GM12878 (cell line): ENCODE measurements around the gene NINL. TPM values are rescaled to one million over a fixed set of nuclear protein-coding genes. Genes with fewer than 3 reads are reported as not detected.

Experiments used
- ATAC-seq: fragments of 200-7000 bp; cut with Tn5 transposase; 3 replicates; pipeline ENCODE4 v1.9.1; 2020; ENCODE audit warnings: mild to moderate bottlenecking, moderate library complexity
- BruUV-seq: library from RNA; stranded (reverse); fragments of 400-500 nt; replicated peaks from 2 replicates; lab custom pipeline; 2021; lab: Mats Ljungman, UMichigan
- CTCF ChIA-PET: fragments of 300-600 bp; sonication (Branson Sonifier 250); formaldehyde crosslinking; extraction: SDS; loops from one replicate; lab custom pipeline; 2021; ENCODE audit warnings: inconsistent platforms; lab: Yijun Ruan, JAX
- POLR2A ChIA-PET: fragments of 350-600 bp; formaldehyde crosslinking; extraction: SDS; loops from one replicate; lab custom pipeline; 2021; ENCODE audit warnings: inconsistent platforms; lab: Charles Lee
- RAD21 ChIA-PET: fragments of 300-600 bp; sonication (Branson Sonifier 250); formaldehyde crosslinking; loops from one replicate; lab custom pipeline; 2023; ENCODE audit warnings: antibody characterized with exemption; ENCODE audit not compliant: unreplicated experiment; lab: Charles Lee
- SMC1A ChIA-PET: fragments of 300-600 bp; sonication (Branson Sonifier 250); formaldehyde crosslinking; loops from one replicate; lab custom pipeline; 2023; ENCODE audit not compliant: unreplicated experiment, uncharacterized antibody; lab: Charles Lee
- DNase-seq: peaks from one replicate; pipeline ENCODE4 v3.0.0-alpha.2; 2011; ENCODE audit warnings: low read depth, low spot score
- FAIRE-seq: peaks from 3 replicates; lab custom pipeline; 2011; peaks lifted over from hg19 to GRCh38; lab: Jason Lieb, UNC
- H2AFZ ChIP-seq: 2 replicates; pipeline ENCODE4 v1.6.0; 2011; ENCODE audit warnings: low read depth, low read length, control low read depth; ENCODE audit not compliant: control insufficient read depth
- H3K27ac ChIP-seq: 2 replicates; pipeline ENCODE4 v1.5.1; 2011; ENCODE audit warnings: control low read depth; ENCODE audit not compliant: control insufficient read depth, insufficient read depth
- H3K27me3 ChIP-seq, 2 experiments: replicated peaks in 1 of 2; 2 replicates each; pipeline versions ENCODE4 v1.6.0 to v1.6.1; 2011; ENCODE audit warnings: low read length in 1 of 2; ENCODE audit not compliant: control insufficient read depth in 2 of 2, insufficient read depth in 2 of 2
- H3K36me3 ChIP-seq, 2 experiments: 2 replicates each; pipeline ENCODE4 v1.5.1; 2011; ENCODE audit warnings: low read length in 1 of 2; ENCODE audit not compliant: control insufficient read depth in 2 of 2, insufficient read depth in 2 of 2
- H3K4me1 ChIP-seq: 2 replicates; pipeline ENCODE4 v1.6.1; 2011; ENCODE audit warnings: mild to moderate bottlenecking, low read length, moderate library complexity, mixed read lengths; ENCODE audit not compliant: control insufficient read depth, insufficient read depth
- H3K4me2 ChIP-seq: 2 replicates; pipeline ENCODE4 v1.6.0; 2011; ENCODE audit warnings: control low read depth; ENCODE audit not compliant: control insufficient read depth, insufficient read depth
- H3K4me3 ChIP-seq: fragments of 200-600 bp; sonication (generic); 2 replicates; pipeline ENCODE4 v1.5.1; 2016
- H3K79me2 ChIP-seq: 2 replicates; pipeline ENCODE4 v1.6.0; 2011; ENCODE audit warnings: low read length; ENCODE audit not compliant: control insufficient read depth, insufficient read depth
- H3K9ac ChIP-seq: 2 replicates; pipeline ENCODE4 v1.8.0; 2011; ENCODE audit warnings: low read length, control low read depth, mixed read lengths; ENCODE audit not compliant: control insufficient read depth, insufficient read depth
- H3K9me3 ChIP-seq: replicated peaks from 3 replicates; pipeline ENCODE4 v1.5.1; 2011; ENCODE audit warnings: mild to moderate bottlenecking, low read length; ENCODE audit not compliant: control insufficient read depth, insufficient read depth
- H4K20me1 ChIP-seq: 2 replicates; pipeline ENCODE4 v1.6.0; 2011; ENCODE audit not compliant: control insufficient read depth, insufficient read depth
- CBFB ChIP-seq: IDR thresholded peaks from 2 replicates; pipeline ENCODE4 v1.6.1; 2016; ENCODE audit warnings: antibody characterized with exemption, low read depth
- CEBPB ChIP-seq, 2 experiments: fragments of 150-350 bp in 1 of 2; IDR thresholded peaks; 2 replicates each; pipeline ENCODE4 v1.6.1; 2012 to 2014; ENCODE audit warnings: low read depth in 2 of 2, low read length in 2 of 2, borderline replicate concordance in 1 of 2, inconsistent platforms in 1 of 2
- GABPA ChIP-seq: IDR thresholded peaks from 2 replicates; pipeline ENCODE4 v1.6.1; 2014; ENCODE audit warnings: antibody characterized with exemption, low read depth, mild to moderate bottlenecking, inconsistent platforms
- NR2C1 ChIP-seq: fragments of 450-650 bp; IDR thresholded peaks from 2 replicates; pipeline ENCODE4 v1.6.1; 2017; ENCODE audit warnings: antibody characterized with exemption, mild to moderate bottlenecking, moderate library complexity
- RAD21 ChIP-seq: IDR thresholded peaks from 2 replicates; pipeline ENCODE4 v1.6.1; 2011; ENCODE audit warnings: mild to moderate bottlenecking, low read depth, low read length, moderate library complexity; ENCODE audit not compliant: insufficient read depth
- SMAD1 ChIP-seq: fragments of 450-650 bp; IDR thresholded peaks from 2 replicates; pipeline ENCODE4 v1.6.1; 2018; ENCODE audit warnings: mild to moderate bottlenecking, low read depth; ENCODE audit not compliant: partially characterized antibody
- WGBS: methylation state at CpG from one replicate; pipeline ENCODE4 v1.1.6; 2016; ENCODE audit warnings: low lambda C conversion rate; ENCODE audit not compliant: insufficient replicate concordance, insufficient coverage; ENCODE audit errors: missing lambda C conversion rate; 5-methylcytosine and 5-hydroxymethylcytosine counted together
- in situ Hi-C: fragments of 300-500 bp; cut with MboI; formaldehyde crosslinking; loops from 9 replicates; pipeline ENCODE4 v1.14.3; 2018; ENCODE audit warnings: mixed read lengths
- intact Hi-C: fragments of 100-400 bp; cut with micrococcal nuclease; formaldehyde crosslinking; loops from one replicate; pipeline ENCODE4 v1.14.2; 2022; ENCODE audit not compliant: unreplicated experiment
- polyA plus RNA-seq, 11 experiments: library from polyadenylated mRNA; depleted of rRNA in 4 of 11; unstranded in 6 of 11; stranded (reverse) in 5 of 11; fragments of >200 nt; fragmentation: Nextera tagmentation in 4 of 11; fragmentation: Illumina TruSeq in 1 of 11; extraction: Ambion mirVana in 4 of 11; extraction: Trizol in 1 of 11; gene quantifications; 1 replicate in 1 of 11; 2 replicates in 10 of 11; pipeline versions ENCODE4 v1.2.1 to v1.2.3, GENCODE V29; 2011 to 2016; ENCODE audit warnings: inconsistent platforms in 2 of 11, missing spikeins in 2 of 11, low read depth in 1 of 11
- total RNA-seq, 4 experiments: library from RNA; depleted of rRNA in 3 of 4; stranded (reverse); fragments of >200 nt in 3 of 4; fragmentation: Illumina TruSeq in 1 of 4; extraction: Trizol in 1 of 4; gene quantifications; 2 replicates each; pipeline versions ENCODE4 v1.2.1 to v1.2.3, GENCODE V29; 2013 to 2021
- TF ChIP-seq, protein P1 (sequence below): IDR thresholded peaks from 2 replicates; pipeline ENCODE4 v1.6.1; 2012; ENCODE audit warnings: low read depth, low read length, improper control_type of control experiment
- TF ChIP-seq, protein P2 (sequence below): fragments of 450-650 bp; IDR thresholded peaks from 2 replicates; pipeline ENCODE4 v1.6.1; 2017; ENCODE audit warnings: borderline replicate concordance
- TF ChIP-seq, protein P3 (sequence below): IDR thresholded peaks from 2 replicates; pipeline ENCODE4 v1.6.1; 2011; ENCODE audit warnings: borderline replicate concordance, low read depth, mild to moderate bottlenecking, moderate library complexity, low read length; ENCODE audit not compliant: insufficient read depth, poor library complexity, severe bottlenecking
- TF ChIP-seq, protein P4 (sequence below): fragments of 450-650 bp; conservative IDR thresholded peaks from 2 replicates; pipeline ENCODE4 v1.6.1; 2017; ENCODE audit warnings: mild to moderate bottlenecking, moderate library complexity

Gene NINL
- total and polyA plus RNA-seq, 10 of the 15 experiments (the other 5 are each of a cell fraction or from before 2014, with no cell fraction given) = 0.04 to 0.77 (median 0.23) TPM; not detected in 1

DNA sequence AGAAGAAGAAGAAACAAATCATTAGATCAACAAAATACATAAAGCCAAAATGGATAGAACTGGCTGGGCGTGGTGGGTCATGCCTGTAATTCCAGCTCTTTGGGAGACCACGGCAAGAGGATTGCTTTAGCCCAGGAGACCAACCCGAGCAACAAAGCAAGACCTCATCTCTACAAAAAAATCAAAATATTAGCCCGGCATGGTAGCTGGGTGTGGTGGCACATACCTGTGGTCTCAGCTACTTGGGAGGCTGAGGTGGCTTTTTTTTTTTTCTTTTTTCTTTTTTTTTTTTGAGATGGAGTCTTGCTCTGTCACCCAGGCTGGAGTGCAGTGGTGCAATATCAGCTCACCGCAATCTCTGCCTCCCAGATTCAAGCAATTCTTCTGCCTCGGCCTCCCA is 21.5 kb downstream of the NINL start:
- POLR2A ChIA-PET = no interaction called here
- in situ Hi-C loops (no loop called here), intact Hi-C loops (no loop called here)
- SMC1A ChIA-PET = no interaction called here
- Histone ChIP-seq H3K9me3 (no peaks in the 10 kb centered on the region), H3K4me3 (no peak overlapping the region), H3K36me3 (no peaks in the 10 kb centered on the region), H3K27me3 (no peaks in the 10 kb centered on the region), H3K9ac (no peak overlapping the region), H4K20me1 (no peaks in the 10 kb centered on the region), H2AFZ (no peak overlapping the region), H3K4me2 (no peak overlapping the region), H3K27ac (no peak overlapping the region), H3K4me1 (no peaks in the 10 kb centered on the region), H3K79me2 (no peaks in the 10 kb centered on the region)
- no peak for TF ChIP-seq GABPA
- TF ChIP-seq NR2C1 = no peak
- TF ChIP-seq, protein P1, sequence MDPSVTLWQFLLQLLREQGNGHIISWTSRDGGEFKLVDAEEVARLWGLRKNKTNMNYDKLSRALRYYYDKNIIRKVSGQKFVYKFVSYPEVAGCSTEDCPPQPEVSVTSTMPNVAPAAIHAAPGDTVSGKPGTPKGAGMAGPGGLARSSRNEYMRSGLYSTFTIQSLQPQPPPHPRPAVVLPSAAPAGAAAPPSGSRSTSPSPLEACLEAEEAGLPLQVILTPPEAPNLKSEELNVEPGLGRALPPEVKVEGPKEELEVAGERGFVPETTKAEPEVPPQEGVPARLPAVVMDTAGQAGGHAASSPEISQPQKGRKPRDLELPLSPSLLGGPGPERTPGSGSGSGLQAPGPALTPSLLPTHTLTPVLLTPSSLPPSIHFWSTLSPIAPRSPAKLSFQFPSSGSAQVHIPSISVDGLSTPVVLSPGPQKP = no peak
- TF ChIP-seq CEBPB (IDR thresholded peaks at IDR 0.05; ENCODE audit: borderline replicate concordance in 1 of 2, low read depth in 2 of 2, low read length in 2 of 2) = no peak
- TF ChIP-seq RAD21 = no peak
- TF ChIP-seq, protein P2, sequence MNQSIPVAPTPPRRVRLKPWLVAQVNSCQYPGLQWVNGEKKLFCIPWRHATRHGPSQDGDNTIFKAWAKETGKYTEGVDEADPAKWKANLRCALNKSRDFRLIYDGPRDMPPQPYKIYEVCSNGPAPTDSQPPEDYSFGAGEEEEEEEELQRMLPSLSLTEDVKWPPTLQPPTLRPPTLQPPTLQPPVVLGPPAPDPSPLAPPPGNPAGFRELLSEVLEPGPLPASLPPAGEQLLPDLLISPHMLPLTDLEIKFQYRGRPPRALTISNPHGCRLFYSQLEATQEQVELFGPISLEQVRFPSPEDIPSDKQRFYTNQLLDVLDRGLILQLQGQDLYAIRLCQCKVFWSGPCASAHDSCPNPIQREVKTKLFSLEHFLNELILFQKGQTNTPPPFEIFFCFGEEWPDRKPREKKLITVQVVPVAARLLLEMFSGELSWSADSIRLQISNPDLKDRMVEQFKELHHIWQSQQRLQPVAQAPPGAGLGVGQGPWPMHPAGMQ = no peak
- TF ChIP-seq, protein P3, sequence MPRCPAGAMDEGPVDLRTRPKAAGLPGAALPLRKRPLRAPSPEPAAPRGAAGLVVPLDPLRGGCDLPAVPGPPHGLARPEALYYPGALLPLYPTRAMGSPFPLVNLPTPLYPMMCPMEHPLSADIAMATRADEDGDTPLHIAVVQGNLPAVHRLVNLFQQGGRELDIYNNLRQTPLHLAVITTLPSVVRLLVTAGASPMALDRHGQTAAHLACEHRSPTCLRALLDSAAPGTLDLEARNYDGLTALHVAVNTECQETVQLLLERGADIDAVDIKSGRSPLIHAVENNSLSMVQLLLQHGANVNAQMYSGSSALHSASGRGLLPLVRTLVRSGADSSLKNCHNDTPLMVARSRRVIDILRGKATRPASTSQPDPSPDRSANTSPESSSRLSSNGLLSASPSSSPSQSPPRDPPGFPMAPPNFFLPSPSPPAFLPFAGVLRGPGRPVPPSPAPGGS = no peak
- TF ChIP-seq, protein P4, sequence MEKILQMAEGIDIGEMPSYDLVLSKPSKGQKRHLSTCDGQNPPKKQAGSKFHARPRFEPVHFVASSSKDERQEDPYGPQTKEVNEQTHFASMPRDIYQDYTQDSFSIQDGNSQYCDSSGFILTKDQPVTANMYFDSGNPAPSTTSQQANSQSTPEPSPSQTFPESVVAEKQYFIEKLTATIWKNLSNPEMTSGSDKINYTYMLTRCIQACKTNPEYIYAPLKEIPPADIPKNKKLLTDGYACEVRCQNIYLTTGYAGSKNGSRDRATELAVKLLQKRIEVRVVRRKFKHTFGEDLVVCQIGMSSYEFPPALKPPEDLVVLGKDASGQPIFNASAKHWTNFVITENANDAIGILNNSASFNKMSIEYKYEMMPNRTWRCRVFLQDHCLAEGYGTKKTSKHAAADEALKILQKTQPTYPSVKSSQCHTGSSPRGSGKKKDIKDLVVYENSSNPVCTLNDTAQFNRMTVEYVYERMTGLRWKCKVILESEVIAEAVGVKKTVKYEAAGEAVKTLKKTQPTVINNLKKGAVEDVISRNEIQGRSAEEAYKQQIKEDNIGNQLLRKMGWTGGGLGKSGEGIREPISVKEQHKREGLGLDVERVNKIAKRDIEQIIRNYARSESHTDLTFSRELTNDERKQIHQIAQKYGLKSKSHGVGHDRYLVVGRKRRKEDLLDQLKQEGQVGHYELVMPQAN = no peak
- TF ChIP-seq CBFB = no peak
- TF ChIP-seq SMAD1 = no peak
- no peak for DNase-seq
- no peak for ATAC-seq
- BruUV-seq = no TSS peak
- RAD21 ChIA-PET = no interaction called here
- FAIRE-seq = no peak
- CTCF ChIA-PET = no interaction called here
- WGBS = 38% methylated on average over 6 of the region's 6 CpGs
